Stomach (tissue), 4 donors: ENCODE data around the gene CRABP1.

Experiments
- CTCF ChIP-seq, 7 experiments: fragments of 450-650 bp in 4 of 7; fragments of 200-600 bp in 3 of 7; sonication (generic) in 3 of 7; IDR thresholded peaks; one replicate each; pipeline ENCODE4 v1.5.1; 2016 to 2019; ENCODE audit warnings: antibody characterized with exemption in 7 of 7, control low read depth in 2 of 7, mild to moderate bottlenecking in 1 of 7
- EP300 ChIP-seq: sonication (generic); formaldehyde crosslinking; IDR thresholded peaks from one replicate; pipeline ENCODE4 v1.6.1; 2017; ENCODE audit warnings: antibody characterized with exemption
- POLR2AphosphoS5 ChIP-seq, 3 donors: sonication (generic); formaldehyde crosslinking; IDR thresholded peaks; one replicate each; pipeline ENCODE4 v1.6.1; 2016; ENCODE audit warnings: antibody characterized with exemption in 3 of 3

GRCh38 chr15:78393137-78393536, 53.0 kb downstream of the CRABP1 start:
- TF ChIP-seq CTCF (IDR thresholded peaks at IDR 0.05) (no peak), POLR2AphosphoS5 (IDR thresholded peaks at IDR 0.05) (no peak), EP300 (no peak)
